Esophagus squamous epithelium (tissue), 4 donors: ENCODE results near the gene RPTOR.

Source experiments
- POLR2A ChIP-seq, 4 donors: fragments of 450-650 bp; IDR thresholded peaks; one replicate each; pipeline ENCODE4 v1.6.1; 2017; ENCODE audit warnings: antibody characterized with exemption in 4 of 4, mild to moderate bottlenecking in 4 of 4, moderate library complexity in 3 of 4
- TF ChIP-seq, protein P1 (sequence below), 6 experiments: fragments of 450-650 bp in 4 of 6; fragments of 200-600 bp in 2 of 6; sonication (generic) in 2 of 6; IDR thresholded peaks; one replicate each; pipeline ENCODE4 v1.5.1; 2016 to 2019; ENCODE audit warnings: antibody characterized with exemption in 6 of 6, mild to moderate bottlenecking in 4 of 6, moderate library complexity in 4 of 6

DNA sequence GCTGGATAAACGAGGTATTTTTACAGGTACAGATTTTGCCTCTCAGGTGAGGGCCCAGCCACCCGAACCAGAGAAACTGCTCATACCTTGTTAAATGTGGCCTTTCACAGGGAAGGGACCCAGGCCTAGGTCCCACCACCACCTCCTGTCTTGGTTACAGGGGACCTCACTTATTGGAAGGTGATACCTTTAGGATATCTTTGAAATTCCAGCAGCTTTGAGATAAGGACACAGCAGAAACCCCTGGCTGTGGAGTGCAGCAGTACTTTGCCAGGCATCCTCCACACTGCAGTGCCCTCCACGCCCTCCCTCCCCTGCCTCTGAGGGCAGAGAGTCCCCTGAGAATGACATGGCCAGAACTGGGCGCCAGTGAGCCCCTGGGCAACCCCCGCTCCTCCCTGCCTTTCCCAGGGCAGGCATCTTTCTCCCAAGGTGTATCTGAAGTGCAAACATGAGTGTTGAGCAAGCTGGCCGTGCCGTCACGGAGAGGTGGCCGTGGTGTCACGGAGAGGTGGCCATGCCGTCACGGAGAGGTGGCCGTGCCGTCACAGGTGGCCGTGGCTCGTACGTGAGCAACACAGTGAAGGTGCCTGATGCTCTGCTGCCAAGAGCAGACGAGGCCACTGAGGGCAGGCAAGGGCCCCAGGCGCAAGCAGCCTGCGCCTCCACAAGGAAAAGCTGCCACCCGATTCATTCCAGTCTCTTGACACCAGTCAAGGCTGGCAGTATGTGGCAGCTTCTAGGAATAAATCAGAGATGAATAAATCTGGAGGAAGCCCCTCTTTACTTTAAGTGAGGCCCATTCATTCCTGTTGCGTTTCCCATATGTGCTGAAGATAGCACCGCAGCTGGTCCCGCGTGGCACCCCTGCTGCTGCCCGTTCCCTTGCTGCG, 312.5 kb downstream of the RPTOR start:
- TF ChIP-seq, protein P1, sequence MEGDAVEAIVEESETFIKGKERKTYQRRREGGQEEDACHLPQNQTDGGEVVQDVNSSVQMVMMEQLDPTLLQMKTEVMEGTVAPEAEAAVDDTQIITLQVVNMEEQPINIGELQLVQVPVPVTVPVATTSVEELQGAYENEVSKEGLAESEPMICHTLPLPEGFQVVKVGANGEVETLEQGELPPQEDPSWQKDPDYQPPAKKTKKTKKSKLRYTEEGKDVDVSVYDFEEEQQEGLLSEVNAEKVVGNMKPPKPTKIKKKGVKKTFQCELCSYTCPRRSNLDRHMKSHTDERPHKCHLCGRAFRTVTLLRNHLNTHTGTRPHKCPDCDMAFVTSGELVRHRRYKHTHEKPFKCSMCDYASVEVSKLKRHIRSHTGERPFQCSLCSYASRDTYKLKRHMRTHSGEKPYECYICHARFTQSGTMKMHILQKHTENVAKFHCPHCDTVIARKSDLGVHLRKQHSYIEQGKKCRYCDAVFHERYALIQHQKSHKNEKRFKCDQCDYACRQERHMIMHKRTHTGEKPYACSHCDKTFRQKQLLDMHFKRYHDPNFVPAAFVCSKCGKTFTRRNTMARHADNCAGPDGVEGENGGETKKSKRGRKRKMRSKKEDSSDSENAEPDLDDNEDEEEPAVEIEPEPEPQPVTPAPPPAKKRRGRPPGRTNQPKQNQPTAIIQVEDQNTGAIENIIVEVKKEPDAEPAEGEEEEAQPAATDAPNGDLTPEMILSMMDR (IDR thresholded peaks at IDR 0.05) = no peak
- TF ChIP-seq POLR2A (IDR thresholded peaks at IDR 0.05) = no peak
